Placental pericyte (primary cell): ENCODE results near the gene RB1. TPM values are rescaled to one million over a fixed set of nuclear protein-coding genes. Genes with fewer than 3 reads are reported as not detected.

ENCODE experiments used
- small RNA-seq: library from RNA; depleted of rRNA; stranded (forward); fragments of <200 nt; gene quantifications from one replicate; pipeline ENCODE3, GENCODE V24; 2012; ENCODE audit warnings: low replicate concordance
- total RNA-seq: library from RNA; depleted of rRNA; stranded (reverse); fragments of >200 nt; gene quantifications from 2 replicates; pipeline ENCODE4 v1.2.3, GENCODE V29; 2012

The RB1 gene
- 30.0 and 50.4 TPM in 2 replicates for total RNA-seq

DNA sequence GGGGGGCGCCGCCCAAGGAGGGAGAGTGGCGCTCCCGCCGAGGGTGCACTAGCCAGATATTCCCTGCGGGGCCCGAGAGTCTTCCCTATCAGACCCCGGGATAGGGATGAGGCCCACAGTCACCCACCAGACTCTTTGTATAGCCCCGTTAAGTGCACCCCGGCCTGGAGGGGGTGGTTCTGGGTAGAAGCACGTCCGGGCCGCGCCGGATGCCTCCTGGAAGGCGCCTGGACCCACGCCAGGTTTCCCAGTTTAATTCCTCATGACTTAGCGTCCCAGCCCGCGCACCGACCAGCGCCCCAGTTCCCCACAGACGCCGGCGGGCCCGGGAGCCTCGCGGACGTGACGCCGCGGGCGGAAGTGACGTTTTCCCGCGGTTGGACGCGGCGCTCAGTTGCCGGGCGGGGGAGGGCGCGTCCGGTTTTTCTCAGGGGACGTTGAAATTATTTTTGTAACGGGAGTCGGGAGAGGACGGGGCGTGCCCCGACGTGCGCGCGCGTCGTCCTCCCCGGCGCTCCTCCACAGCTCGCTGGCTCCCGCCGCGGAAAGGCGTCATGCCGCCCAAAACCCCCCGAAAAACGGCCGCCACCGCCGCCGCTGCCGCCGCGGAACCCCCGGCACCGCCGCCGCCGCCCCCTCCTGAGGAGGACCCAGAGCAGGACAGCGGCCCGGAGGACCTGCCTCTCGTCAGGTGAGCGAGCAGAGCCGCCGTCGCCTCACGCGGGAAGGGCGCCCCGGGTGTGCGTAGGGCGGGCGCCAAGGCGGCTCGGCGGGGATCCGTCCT, at the start of gene RB1:
RB1 (plus strand) TSS at position 393 of the 784 bp plus-strand sequence; CDS start at position 555, 162 bp downstream.

DNA sequence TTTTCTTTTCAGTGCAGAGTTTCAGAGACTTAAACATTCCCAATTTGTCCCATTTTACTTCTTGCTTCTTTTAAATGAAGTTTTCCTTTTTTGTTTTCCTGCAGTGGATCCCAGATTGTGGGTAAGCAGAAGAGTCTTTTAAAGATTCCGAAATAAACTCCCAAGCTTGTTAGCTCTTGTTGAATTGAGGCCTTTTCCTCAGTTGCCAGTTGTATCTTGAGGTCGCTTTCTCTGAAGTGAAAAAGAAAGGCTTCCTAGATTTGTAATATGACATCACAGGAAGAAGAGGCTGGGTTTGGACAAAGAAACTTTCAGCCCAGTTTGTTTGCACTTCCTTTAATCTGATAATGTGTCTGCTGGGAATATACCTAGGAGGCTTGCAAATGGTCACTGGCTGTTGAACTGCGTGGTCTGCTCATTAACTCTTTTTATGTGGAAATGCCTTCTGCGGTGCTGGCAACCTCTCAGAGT, 109.4 kb downstream of the RB1 start, which contains the start of gene LPAR6:
LPAR6 (minus strand) TSS at position 233 of the 471 bp plus-strand sequence. CDS start 690 bp downstream, outside the sequence.

Small RNA genes within 50 kb of the gene (small RNA-seq; reads per million reads assigned to genes)
- gene RF00017: not detected

Other genes with a start within 250 kb of the RB1 start
- 12.9 and 16.9 TPM in 2 replicates for gene MED4, start 208.6 kb upstream of the RB1 start, total RNA-seq
- 83.5 and 277 TPM in 2 replicates for gene ITM2B, start 70.5 kb upstream of the RB1 start, total RNA-seq
- gene LPAR6, start 109.4 kb downstream of the RB1 start, total RNA-seq: 0.66 and 6.7 TPM in 2 replicates
- gene RCBTB2, start 229.3 kb downstream of the RB1 start, total RNA-seq: 3.7 and 6.0 TPM in 2 replicates